NCI-H2107 (cell line): ENCODE measurements around the gene ZDHHC1.
"Not testable (repeated sequence)": the region's sequence is repeated elsewhere in the genome, so short reads cannot be mapped to it uniquely, and the experiment has no call there.

Experiments
- DNase-seq: peaks from one replicate; lab custom pipeline; 2025; lab: John Stamatoyannopoulos, UW

The ZDHHC1 gene

GRCh38 chr16:67361038-67361437, 55.2 kb downstream of the ZDHHC1 start:
- DNase-seq, result no peak

- DNase-seq, result not testable (repeated sequence)
These were observed 56.6 kb downstream of the ZDHHC1 start for GRCh38 chr16:67359540-67360269.

DNA sequence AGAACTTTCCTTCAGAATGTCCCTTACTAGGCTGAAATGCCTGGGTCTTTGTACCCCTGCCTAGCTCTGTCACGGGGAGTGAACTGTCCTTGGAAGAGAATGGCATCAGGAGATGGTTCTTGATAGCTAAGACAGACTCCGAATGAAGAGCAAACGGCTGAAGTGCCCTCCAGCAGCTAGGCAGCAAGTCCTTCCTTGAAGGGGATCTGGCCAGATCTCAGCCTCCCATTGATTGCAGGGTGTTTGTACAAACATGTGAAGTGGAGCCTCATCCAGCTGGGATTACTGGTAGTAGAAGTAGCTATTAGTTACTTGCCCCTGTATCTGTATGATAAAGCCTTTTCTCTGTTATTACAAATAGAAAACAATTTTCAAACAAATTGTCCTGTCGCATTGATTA, 58.7 kb downstream of the ZDHHC1 start:
- no peak for DNase-seq

GRCh38 chr16:67356396-67356795, 59.9 kb downstream of the ZDHHC1 start:
- DNase-seq, result no peak

GRCh38 chr16:67352463-67352862, 63.8 kb downstream of the ZDHHC1 start:
- DNase-seq, result not testable (repeated sequence)

DNA sequence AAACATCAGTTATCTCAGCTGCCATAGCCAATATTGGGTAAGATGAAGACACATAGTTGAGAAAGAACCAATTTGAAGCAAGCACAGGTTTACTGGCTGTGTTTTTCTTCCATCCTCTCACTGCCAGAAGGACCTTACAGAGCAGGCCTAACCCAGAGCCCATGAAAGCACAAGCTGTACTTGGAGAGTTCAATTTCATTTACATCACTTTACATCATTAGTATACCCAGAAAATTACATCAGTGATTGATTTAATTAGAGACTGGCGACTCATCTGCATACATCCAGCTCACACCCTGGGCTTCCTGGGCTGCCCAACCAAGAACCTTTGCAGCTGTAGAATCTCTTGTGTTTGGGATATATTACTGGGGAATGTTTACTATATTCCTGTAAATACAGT, 66.0 kb downstream of the ZDHHC1 start:
- no peak for DNase-seq

GRCh38 chr16:67349172-67349571, 67.1 kb downstream of the ZDHHC1 start:
- no peak for DNase-seq

DNA sequence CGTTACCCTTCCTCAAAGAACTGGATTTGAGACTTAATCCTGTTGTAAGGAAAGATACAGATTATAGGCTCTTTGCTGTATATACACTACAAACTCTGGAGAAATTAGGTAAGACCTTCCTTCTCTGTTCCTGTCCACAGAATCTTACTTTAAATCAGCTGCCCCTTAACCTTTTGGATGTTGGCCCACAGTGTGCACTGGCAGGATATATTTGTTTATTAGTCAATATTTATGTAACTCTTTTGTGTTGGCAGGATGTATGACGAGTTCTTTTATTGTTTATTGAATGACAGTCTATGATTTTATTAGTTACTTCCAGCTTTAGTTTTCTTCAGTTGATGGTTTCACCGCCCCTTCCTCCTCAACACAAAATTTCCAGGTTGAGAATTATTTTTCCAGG, 69.9 kb downstream of the ZDHHC1 start:
- DNase-seq, result no peak

GRCh38 chr16:67345401-67345800, 70.9 kb downstream of the ZDHHC1 start:
- no peak for DNase-seq
